Measurements from ENCODE around the gene MAPRE2.

DNA sequence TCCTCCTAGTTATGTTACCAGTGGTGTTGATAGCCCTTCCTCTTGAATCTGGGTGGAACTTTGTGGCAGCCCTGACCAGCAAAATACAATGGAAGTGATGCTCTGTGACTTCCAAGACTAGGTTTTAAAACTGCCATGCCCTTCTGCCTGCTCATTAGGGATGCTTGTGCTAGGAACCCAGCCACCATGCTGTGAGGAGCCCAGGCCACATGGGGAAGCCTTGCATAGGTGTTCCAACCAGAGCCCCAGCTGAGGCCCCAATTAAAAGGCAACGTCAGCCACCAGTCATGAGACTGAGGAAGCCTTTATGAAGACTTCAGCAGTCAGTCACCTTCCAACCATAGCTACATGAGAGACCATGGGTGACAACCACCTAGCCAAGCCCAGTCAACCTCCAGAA lies 14.0 kb upstream of the MAPRE2 start:
- TF ChIP-seq, protein P1, sequence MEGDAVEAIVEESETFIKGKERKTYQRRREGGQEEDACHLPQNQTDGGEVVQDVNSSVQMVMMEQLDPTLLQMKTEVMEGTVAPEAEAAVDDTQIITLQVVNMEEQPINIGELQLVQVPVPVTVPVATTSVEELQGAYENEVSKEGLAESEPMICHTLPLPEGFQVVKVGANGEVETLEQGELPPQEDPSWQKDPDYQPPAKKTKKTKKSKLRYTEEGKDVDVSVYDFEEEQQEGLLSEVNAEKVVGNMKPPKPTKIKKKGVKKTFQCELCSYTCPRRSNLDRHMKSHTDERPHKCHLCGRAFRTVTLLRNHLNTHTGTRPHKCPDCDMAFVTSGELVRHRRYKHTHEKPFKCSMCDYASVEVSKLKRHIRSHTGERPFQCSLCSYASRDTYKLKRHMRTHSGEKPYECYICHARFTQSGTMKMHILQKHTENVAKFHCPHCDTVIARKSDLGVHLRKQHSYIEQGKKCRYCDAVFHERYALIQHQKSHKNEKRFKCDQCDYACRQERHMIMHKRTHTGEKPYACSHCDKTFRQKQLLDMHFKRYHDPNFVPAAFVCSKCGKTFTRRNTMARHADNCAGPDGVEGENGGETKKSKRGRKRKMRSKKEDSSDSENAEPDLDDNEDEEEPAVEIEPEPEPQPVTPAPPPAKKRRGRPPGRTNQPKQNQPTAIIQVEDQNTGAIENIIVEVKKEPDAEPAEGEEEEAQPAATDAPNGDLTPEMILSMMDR (IDR thresholded peaks at IDR 0.05): no peak
- TF ChIP-seq POLR2A (IDR thresholded peaks at IDR 0.05): no peak
- no peak for TF ChIP-seq EP300 (IDR thresholded peaks at IDR 0.05)
